PFSK-1 (cell line): Measurements from ENCODE around the gene C11orf54.

Experiments
- REST ChIP-seq, 2 experiments: IDR thresholded peaks; 2 replicates each; pipeline versions ENCODE4 v1.6.1 to v1.8.0; 2011 to 2012; ENCODE audit warnings: low read depth in 2 of 2, low read length in 2 of 2, control low read depth in 1 of 2, inconsistent platforms in 1 of 2, mild to moderate bottlenecking in 1 of 2, moderate library complexity in 1 of 2; ENCODE audit not compliant: insufficient read depth in 1 of 2
- TAF1 ChIP-seq: IDR thresholded peaks from 2 replicates; pipeline ENCODE4 v1.6.1; 2012; ENCODE audit warnings: low read length, control low read depth, borderline replicate concordance; ENCODE audit not compliant: insufficient read depth

The C11orf54 gene

GRCh38 chr11:93813974-93814373 is 72.5 kb downstream of the C11orf54 start:
- TF ChIP-seq REST (IDR thresholded peaks at IDR 0.05; ENCODE audit: insufficient read depth in 1 of 2, low read depth in 2 of 2, low read length in 2 of 2): no peak
- TF ChIP-seq TAF1: no peak
